Calu3 (cell line): Measurements from ENCODE around the gene CAPN14. TPM values are rescaled to one million over a fixed set of nuclear protein-coding genes. Genes with fewer than 3 reads are reported as not detected.

Experiments used
- BruUV-seq: library from RNA; stranded (reverse); fragments of 400-500 nt; replicated peaks from 2 replicates; lab custom pipeline; 2021; lab: Mats Ljungman, UMichigan
- CTCF ChIA-PET: fragments of 300-600 bp; sonication (Branson Sonifier 250); formaldehyde crosslinking; loops from one replicate; lab custom pipeline; 2022; ENCODE audit warnings: antibody characterized with exemption; lab: Charles Lee
- DNase-seq: peaks from one replicate; pipeline ENCODE4 v3.0.0; 2022
- H3K27ac Mint-ChIP-seq: one replicate; pipeline ENCODE4 v1.8.0; 2022; ENCODE audit warnings: mixed read lengths; ENCODE audit not compliant: unreplicated experiment
- H3K27me3 Mint-ChIP-seq: one replicate; pipeline ENCODE4 v1.8.0; 2022; ENCODE audit warnings: mixed read lengths; ENCODE audit not compliant: unreplicated experiment
- H3K36me3 Mint-ChIP-seq: one replicate; pipeline ENCODE4 v1.8.0; 2022; ENCODE audit warnings: mild to moderate bottlenecking, moderate library complexity, mixed read lengths; ENCODE audit not compliant: insufficient read depth, unreplicated experiment
- H3K4me1 Mint-ChIP-seq: one replicate; pipeline ENCODE4 v1.8.0; 2022; ENCODE audit warnings: mild to moderate bottlenecking, low read depth, mixed read lengths; ENCODE audit not compliant: unreplicated experiment
- H3K4me3 Mint-ChIP-seq: one replicate; pipeline ENCODE4 v1.8.0; 2022; ENCODE audit warnings: mild to moderate bottlenecking, low read depth, moderate library complexity, mixed read lengths; ENCODE audit not compliant: unreplicated experiment
- H3K9me3 Mint-ChIP-seq: one replicate; pipeline ENCODE4 v1.8.0; 2022; ENCODE audit warnings: low read depth, mixed read lengths; ENCODE audit not compliant: unreplicated experiment
- intact Hi-C: fragments of 100-400 bp; cut with micrococcal nuclease; formaldehyde crosslinking; loops from one replicate; pipeline ENCODE4 v1.10.0; 2022; ENCODE audit not compliant: unreplicated experiment
- total RNA-seq: library from RNA; stranded (reverse); gene quantifications from 2 replicates; pipeline ENCODE4 v1.2.3, GENCODE V29; 2022
- TF ChIP-seq, protein P1 (sequence below): fragments of 200-600 bp; IDR thresholded peaks from one replicate; pipeline ENCODE4 v1.8.0; 2022; ENCODE audit warnings: antibody characterized with exemption; ENCODE audit not compliant: unreplicated experiment

The CAPN14 gene
- total RNA-seq, 1 experiment from 2014 or later = 0.35 TPM

DNA sequence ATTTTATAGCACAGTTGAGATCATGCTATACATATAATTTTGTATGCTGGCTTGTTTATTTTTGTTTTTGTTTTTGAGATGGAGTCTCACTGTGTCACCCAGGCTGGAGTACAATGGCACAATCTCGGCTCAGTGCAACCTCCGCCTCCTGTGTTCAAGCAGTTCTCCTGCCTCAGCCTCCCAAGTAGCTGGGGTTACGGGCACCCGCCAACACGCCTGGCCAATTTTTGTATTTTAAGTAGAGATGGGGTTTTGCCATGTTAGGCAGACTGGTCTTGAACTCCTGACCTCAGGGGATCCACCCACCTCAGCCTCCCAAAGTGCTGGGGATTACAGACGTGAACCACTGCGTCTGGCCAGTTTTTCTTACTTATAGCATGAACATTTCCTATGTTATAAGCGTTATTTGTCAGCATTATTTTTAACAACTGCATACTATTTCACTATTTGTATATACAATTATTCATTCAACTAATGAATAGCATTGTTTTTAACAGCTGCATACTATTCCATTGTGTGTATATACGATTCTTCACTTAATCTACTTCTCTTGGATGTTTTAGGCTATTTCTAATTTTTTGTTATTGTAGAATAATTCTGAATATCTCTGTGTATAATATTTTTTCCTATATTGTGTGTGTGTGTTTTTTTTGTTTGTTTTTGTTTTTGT lies 20.2 kb upstream of the CAPN14 start:
- H3K4me1 Mint-ChIP-seq = peaks cover 8% of the 10 kb centered on the region
- H3K9me3 Mint-ChIP-seq = no peaks in the 10 kb centered on the region
- CTCF ChIA-PET = interaction anchor here (0.6 kb wide), 1 partner anchor 8 kb away, joined by 3 read pairs; no protein-coding TSS in a partner anchor
- H3K27me3 Mint-ChIP-seq = peaks cover 12% of the 10 kb centered on the region
- DNase-seq = no peak
- no TSS peak for BruUV-seq
- H3K27ac Mint-ChIP-seq = no peak overlapping the region
- peaks cover 5% of the 10 kb centered on the region for H3K36me3 Mint-ChIP-seq
- TF ChIP-seq, protein P1, sequence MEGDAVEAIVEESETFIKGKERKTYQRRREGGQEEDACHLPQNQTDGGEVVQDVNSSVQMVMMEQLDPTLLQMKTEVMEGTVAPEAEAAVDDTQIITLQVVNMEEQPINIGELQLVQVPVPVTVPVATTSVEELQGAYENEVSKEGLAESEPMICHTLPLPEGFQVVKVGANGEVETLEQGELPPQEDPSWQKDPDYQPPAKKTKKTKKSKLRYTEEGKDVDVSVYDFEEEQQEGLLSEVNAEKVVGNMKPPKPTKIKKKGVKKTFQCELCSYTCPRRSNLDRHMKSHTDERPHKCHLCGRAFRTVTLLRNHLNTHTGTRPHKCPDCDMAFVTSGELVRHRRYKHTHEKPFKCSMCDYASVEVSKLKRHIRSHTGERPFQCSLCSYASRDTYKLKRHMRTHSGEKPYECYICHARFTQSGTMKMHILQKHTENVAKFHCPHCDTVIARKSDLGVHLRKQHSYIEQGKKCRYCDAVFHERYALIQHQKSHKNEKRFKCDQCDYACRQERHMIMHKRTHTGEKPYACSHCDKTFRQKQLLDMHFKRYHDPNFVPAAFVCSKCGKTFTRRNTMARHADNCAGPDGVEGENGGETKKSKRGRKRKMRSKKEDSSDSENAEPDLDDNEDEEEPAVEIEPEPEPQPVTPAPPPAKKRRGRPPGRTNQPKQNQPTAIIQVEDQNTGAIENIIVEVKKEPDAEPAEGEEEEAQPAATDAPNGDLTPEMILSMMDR = no peak
- intact Hi-C loops = loop anchor here (10.0 kb wide), 1 partner anchor 287 kb away; no protein-coding TSS in a partner anchor
- H3K4me3 Mint-ChIP-seq = no peak overlapping the region

DNA sequence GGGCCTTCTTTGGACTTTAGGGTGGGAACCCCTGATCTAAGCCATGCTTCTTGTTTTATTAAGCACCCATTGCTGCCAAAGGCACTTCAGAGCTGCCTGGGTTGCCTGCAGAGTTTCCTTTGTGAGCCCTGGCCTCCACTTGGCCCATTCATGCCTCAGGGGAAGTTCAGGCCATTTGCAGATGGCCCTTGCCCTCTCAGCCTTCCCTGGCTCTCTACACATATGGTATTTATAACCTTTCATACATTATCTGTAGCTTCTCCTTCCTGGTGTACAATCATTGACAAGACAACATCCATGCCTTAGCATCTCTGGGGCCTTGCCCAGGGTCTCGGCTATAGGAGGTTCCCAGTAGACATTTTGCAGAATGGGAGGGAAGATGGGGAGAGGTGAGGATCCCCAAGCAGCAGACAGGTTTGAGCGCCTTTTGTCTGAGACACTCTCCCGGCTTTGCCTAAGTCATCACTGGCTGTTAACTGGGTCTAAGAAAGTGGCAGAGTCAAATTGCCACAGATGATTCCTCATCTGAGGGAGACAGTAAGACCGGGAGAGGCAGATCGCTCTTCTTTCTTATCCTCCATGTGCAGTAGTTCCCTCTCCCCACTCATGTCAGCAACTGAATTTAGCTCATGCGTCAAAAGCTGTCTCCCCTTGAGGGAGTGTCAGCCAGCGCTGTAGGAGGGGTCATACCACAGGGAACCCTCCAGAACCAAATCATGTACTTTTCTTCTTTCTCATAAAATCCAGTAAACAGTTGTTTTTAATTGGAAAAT lies 19.3 kb upstream of the CAPN14 start:
- H3K27ac Mint-ChIP-seq = no peak overlapping the region
- intact Hi-C loops = loop anchor here (10.0 kb wide), 1 partner anchor 288 kb away; no protein-coding TSS in a partner anchor
- TF ChIP-seq, protein P1 = no peak
- H3K36me3 Mint-ChIP-seq = peaks cover 5% of the 10 kb centered on the region
- no peak overlapping the region for H3K4me3 Mint-ChIP-seq
- H3K9me3 Mint-ChIP-seq = no peaks in the 10 kb centered on the region
- no peak for DNase-seq
- BruUV-seq = no TSS peak
- peaks cover 21% of the 10 kb centered on the region for H3K27me3 Mint-ChIP-seq
- H3K4me1 Mint-ChIP-seq = peaks cover 8% of the 10 kb centered on the region
- CTCF ChIA-PET = no interaction called here

DNA sequence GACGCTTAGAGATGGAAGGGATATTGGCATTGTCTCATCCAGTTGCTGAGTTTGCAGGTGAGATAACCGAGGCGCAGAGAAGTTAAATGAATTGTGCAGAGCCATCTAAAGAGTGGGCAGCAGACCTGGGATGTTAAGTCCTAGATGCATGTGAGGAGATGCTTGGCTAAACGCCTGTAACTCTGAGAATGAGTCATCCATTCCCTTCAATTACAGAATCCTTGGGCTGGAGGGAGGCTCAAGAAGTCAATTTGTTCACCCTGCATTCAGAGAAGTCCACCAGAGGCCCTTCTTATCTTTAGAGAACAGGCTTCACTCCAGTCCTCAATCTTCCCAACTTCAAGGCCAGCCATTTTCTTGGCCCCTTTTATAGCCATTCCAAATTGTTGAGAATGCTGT lies 18.2 kb upstream of the CAPN14 start:
- peak overlapping the region; percentile 70 for H3K4me3 Mint-ChIP-seq
- peaks cover 8% of the 10 kb centered on the region for H3K4me1 Mint-ChIP-seq
- intact Hi-C loops = loop anchor here (10.0 kb wide), 1 partner anchor 289 kb away; no protein-coding TSS in a partner anchor
- no peak for DNase-seq
- no peak overlapping the region for H3K27ac Mint-ChIP-seq
- BruUV-seq = no TSS peak
- H3K36me3 Mint-ChIP-seq = peaks cover 5% of the 10 kb centered on the region
- TF ChIP-seq, protein P1 = no peak
- no peaks in the 10 kb centered on the region for H3K9me3 Mint-ChIP-seq
- CTCF ChIA-PET = no interaction called here
- peaks cover 32% of the 10 kb centered on the region for H3K27me3 Mint-ChIP-seq

- CTCF ChIA-PET = no interaction called here
- Mint-ChIP-seq H3K4me1 (peaks cover 8% of the 10 kb centered on the region), H3K9me3 (no peaks in the 10 kb centered on the region), H3K27me3 (peaks cover 38% of the 10 kb centered on the region), H3K27ac (no peak overlapping the region), H3K4me3 (peak overlapping the region; percentile 70), H3K36me3 (peaks cover 5% of the 10 kb centered on the region)
- TF ChIP-seq, protein P1 = no peak
- intact Hi-C loops = loop anchor here (5.0 to 10.0 kb wide), 2 partner anchors 202 to 290 kb away; no protein-coding TSS in a partner anchor
- no peak for DNase-seq
- BruUV-seq = no TSS peak
These were observed 17.6 kb upstream of the CAPN14 start for GRCh38 chr2:31234683-31235503.
